ENCODE data around the gene EIF5A. TPM values are rescaled to one million over a fixed set of nuclear protein-coding genes. Genes with fewer than 3 reads are reported as not detected.

EIF5A gene
- total RNA-seq, 2 donors from 2014 or later: 367 to 917 TPM

DNA sequence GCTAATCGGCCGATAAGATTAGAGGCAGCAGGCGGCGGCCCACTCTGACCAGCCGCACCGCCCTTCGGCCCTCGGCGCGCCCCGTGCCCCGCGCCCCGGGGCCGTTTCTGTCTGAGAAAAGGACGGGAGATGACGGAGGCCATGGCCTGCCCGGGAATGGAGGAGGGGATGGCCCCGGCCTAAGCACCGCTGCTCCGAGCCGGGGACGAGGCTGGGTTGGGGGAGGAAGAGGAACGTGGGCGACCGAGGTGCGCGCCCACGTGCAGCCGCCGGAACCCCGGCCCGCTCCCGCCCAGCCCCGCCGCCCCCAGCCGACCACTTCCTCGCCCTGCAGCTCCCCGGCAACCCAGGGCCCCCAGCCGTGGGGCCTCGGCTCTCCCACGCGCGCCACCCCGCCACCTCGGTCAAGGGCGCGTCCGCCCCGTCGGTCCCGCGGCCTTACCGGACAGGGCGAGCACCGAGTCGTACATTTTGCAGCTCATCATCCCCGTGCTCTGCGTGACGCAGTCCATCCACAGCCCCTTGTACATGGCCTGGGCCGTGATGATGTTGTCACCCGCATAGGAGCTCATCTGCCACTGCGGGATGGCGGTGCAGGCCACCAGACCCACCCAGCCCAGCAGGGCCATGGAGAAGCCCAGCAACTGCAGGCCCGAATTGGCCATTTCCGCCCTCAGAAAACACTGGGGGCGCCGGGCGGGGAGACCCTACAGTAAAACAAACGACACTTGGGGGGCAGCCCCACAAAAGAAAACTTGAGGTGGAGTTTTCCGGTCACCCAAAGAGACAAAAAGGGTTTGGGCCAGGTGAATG, 45.8 kb upstream of the EIF5A start:
- Histone ChIP-seq H3K27me3 (no peaks in the 10 kb centered on the region), H3K9me3 (no peaks in the 10 kb centered on the region), H3K4me1 (no peaks in the 10 kb centered on the region), H3K36me3 (no peaks in the 10 kb centered on the region), H3K9ac (ENCODE audit: low read depth in 2 of 2, low read length in 2 of 2) (peak overlapping the region; percentile 80 to 96), H3K4me3 (peak overlapping the region; percentile 77), H3K27ac (peak overlapping the region; percentile 93)
- TF ChIP-seq, protein P1, sequence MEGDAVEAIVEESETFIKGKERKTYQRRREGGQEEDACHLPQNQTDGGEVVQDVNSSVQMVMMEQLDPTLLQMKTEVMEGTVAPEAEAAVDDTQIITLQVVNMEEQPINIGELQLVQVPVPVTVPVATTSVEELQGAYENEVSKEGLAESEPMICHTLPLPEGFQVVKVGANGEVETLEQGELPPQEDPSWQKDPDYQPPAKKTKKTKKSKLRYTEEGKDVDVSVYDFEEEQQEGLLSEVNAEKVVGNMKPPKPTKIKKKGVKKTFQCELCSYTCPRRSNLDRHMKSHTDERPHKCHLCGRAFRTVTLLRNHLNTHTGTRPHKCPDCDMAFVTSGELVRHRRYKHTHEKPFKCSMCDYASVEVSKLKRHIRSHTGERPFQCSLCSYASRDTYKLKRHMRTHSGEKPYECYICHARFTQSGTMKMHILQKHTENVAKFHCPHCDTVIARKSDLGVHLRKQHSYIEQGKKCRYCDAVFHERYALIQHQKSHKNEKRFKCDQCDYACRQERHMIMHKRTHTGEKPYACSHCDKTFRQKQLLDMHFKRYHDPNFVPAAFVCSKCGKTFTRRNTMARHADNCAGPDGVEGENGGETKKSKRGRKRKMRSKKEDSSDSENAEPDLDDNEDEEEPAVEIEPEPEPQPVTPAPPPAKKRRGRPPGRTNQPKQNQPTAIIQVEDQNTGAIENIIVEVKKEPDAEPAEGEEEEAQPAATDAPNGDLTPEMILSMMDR (IDR thresholded peaks at IDR 0.05): no peak
- intact Hi-C loops (cut with DNase I): loop anchor here (5.0 kb wide), 1 partner anchor 36 kb away; no protein-coding TSS in a partner anchor
- DNase-seq: no peak

DNA sequence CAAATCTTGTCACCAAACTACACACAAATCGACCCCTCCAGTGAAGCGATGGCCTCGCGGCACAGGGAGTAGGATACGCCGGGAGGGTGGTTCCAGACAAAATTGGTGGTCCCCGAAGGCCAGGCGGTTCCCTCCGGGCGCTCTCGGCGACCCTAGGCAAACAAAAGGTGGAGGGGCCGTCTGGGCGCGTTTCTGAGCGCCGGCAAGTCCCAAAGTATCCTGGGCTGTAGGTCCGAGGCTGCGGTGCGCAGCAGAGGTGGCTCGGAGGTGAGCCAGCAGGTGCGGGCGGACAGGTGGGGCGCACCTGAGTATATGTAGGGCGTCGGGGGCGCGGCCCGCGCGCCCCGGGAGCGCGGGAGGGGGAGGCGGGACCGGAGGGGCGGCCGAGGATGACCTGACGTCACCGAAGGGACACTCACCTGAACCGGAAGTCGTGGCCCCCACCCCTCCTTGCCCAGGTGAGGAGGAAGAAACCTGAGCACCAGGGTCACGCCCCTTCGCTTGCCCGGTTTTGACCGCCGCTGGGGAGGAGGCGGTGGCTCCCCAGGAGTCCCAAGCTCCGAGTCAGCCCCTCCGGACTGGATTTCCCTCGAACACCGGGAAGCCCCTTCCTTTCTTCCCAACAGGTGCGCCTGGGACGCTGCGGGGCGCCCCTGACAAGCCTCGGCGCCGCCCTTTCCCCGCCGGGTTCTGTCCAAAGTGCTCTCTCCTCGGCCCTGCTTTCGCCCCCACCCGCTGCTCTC, 45.1 kb upstream of the EIF5A start, which contains the start of gene CLDN7:
CLDN7 (minus strand) TSS at position 287 of the 743 bp plus-strand sequence. CDS start 435 bp downstream, outside the sequence.
- Histone ChIP-seq H3K27me3 (no peaks in the 10 kb centered on the region), H3K9me3 (no peaks in the 10 kb centered on the region), H3K36me3 (no peaks in the 10 kb centered on the region), H3K27ac (peak within 1 kb of the TSS; percentile 93), H3K4me1 (no peaks in the 10 kb centered on the region), H3K4me3 (peak within 1 kb of the TSS; percentile 77), H3K9ac (ENCODE audit: low read depth in 2 of 2, low read length in 2 of 2) (peak within 1 kb of the TSS; percentile 87 to 96)
- intact Hi-C loops (cut with DNase I): loop anchor here (5.0 kb wide), 1 partner anchor 35 kb away; no protein-coding TSS in a partner anchor
- DNase-seq: peak; percentile 96
- TF ChIP-seq, protein P1 (IDR thresholded peaks at IDR 0.05): no peak

DNA sequence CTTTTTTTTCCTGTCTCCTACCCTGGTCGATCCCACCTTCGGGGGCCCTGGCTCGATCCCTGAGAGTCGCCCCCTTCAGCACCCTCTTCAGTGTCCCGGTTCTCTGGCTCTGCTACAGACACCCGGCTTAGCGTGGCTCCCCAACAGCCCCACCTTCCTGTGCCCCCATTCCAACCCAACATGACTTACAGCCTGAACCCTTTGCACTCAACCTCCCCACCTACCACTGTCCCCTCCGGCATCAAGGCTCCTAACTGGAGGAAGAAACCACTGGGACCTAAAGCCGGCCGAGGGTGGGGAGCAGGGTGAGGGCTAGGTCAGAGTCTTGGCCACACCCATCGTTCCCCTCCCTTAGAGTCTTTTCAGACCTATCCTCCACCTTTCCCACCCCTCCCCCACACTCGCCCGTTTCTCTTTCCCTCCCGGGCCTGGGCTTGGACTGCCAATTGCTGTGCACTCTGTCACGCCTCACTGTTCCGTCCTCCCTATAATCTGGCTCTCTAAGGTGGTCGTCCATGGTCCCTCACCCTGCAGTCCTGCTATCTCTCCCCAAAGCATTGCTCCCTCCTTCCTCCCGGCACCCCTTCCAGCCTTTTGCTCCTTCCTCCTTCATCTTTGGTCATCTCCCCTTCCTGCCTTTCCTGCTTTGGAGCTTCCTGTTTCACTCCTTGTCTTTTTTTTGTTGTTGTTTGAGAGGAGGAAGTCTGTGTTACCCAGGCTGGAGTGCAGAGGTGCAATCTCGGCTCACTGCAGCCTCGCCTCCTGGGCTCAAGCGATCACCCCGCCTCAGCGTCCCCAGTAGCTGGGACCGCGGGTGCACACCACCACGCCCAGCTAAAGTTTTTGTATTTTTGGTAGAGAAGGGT, 44.3 kb upstream of the EIF5A start:
- TF ChIP-seq, protein P1 (IDR thresholded peaks at IDR 0.05): no peak
- H3K4me1 ChIP-seq: no peaks in the 10 kb centered on the region
- no peaks in the 10 kb centered on the region for H3K9me3 ChIP-seq
- H3K9ac ChIP-seq (ENCODE audit: low read depth in 2 of 2, low read length in 2 of 2): peak overlapping the region; percentile 87 to 96
- H3K4me3 ChIP-seq: peak overlapping the region; percentile 77
- no peaks in the 10 kb centered on the region for H3K27me3 ChIP-seq
- peak overlapping the region; percentile 93 for H3K27ac ChIP-seq
- no peaks in the 10 kb centered on the region for H3K36me3 ChIP-seq
- intact Hi-C loops (cut with DNase I): loop anchor here (5.0 kb wide), 1 partner anchor 34 kb away; no protein-coding TSS in a partner anchor
- DNase-seq: peak; percentile 98

DNA sequence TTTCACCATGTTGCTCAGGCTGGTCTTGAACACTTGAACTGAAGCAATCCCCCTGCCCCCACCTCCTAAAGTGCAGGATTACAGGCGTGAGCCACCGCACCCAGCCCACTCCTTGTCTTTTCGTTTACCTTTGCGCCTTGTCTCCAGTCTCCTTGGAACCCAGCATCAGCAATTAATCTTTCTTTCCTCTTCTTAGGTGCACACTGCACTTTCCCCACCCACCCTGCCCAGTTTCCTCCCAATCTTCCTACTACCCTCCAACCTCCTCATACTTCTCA, 43.7 kb upstream of the EIF5A start:
- Histone ChIP-seq H3K27ac (peak overlapping the region; percentile 93), H3K9me3 (no peaks in the 10 kb centered on the region), H3K9ac (ENCODE audit: low read depth in 2 of 2, low read length in 2 of 2) (peak overlapping the region in 1 of 2 donors; percentile 96), H3K4me3 (peak overlapping the region; percentile 77), H3K4me1 (no peaks in the 10 kb centered on the region), H3K27me3 (no peaks in the 10 kb centered on the region), H3K36me3 (no peaks in the 10 kb centered on the region)
- intact Hi-C loops (cut with DNase I): loop anchor here (5.0 kb wide), 1 partner anchor 34 kb away; no protein-coding TSS in a partner anchor
- TF ChIP-seq, protein P1 (IDR thresholded peaks at IDR 0.05): no peak
- peak; percentile 76 for DNase-seq

DNA sequence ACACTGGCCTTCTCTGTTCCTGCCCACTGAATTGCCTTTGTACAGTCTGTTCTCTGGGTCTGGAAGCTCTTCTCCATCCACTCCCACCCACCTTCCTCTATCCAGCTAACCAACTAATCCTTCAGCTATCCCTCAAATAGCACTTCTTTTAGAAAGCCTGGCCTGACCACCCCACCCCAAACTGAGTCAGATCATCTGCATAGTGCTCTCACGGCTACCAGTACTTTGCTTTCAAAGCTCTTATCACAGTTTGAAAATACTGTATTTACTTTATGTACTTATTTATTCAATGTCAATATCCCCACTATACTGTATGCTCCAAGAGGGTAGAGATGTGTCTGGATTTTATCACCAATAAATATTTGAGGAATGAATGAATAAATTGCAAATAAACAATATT, 40.6 kb upstream of the EIF5A start:
- Histone ChIP-seq H3K36me3 (no peaks in the 10 kb centered on the region), H3K27me3 (no peaks in the 10 kb centered on the region), H3K9me3 (no peaks in the 10 kb centered on the region), H3K9ac (ENCODE audit: low read depth in 2 of 2, low read length in 2 of 2) (no peak overlapping the region), H3K4me3 (no peak overlapping the region), H3K27ac (peak overlapping the region; percentile 8), H3K4me1 (no peaks in the 10 kb centered on the region)
- no peak for DNase-seq
- TF ChIP-seq, protein P1 (IDR thresholded peaks at IDR 0.05): no peak
- intact Hi-C loops (cut with DNase I): no loop called here

Measured in colonic mucosa (tissue), 4 donors.